ENCODE measurements around the gene MANBA. TPM values are rescaled to one million over a fixed set of nuclear protein-coding genes. Genes with fewer than 3 reads are reported as not detected.
"Not testable (repeated sequence)": the region's sequence is repeated elsewhere in the genome, so short reads cannot be mapped to it uniquely, and the experiment has no call there.

MANBA gene
- total RNA-seq, 2 experiments from 2014 or later: 13.8 to 15.2 TPM

GRCh38 chr4:102709060-102709459 lies 51.7 kb downstream of the MANBA start:
- H3K4me1 Mint-ChIP-seq, H3K27me3 Mint-ChIP-seq, POLR2A ChIA-PET, H3K4me3 Mint-ChIP-seq, DNase-seq, H3K27ac Mint-ChIP-seq, H3K9me3 Mint-ChIP-seq: not testable (repeated sequence)
- peaks cover 20% of the 10 kb centered on the region for H3K36me3 Mint-ChIP-seq (ENCODE audit: low read depth)
- CTCF ChIA-PET: interaction anchor here (1.3 to 1.6 kb wide), 2 partner anchors 14 to 15 kb away, joined by 3 read pairs; no protein-coding TSS in a partner anchor

- ChIA-PET POLR2A (no interaction called here), CTCF (interaction anchor here (1.7 kb wide), 1 partner anchor 23 kb away, joined by 5 read pairs; no protein-coding TSS in a partner anchor)
- Mint-ChIP-seq H3K4me3 (no peak overlapping the region), H3K27me3 (no peaks in the 10 kb centered on the region), H3K27ac (no peak overlapping the region), H3K36me3 (ENCODE audit: low read depth) (peaks cover 21% of the 10 kb centered on the region), H3K9me3 (peaks cover 2% of the 10 kb centered on the region), H3K4me1 (no peaks in the 10 kb centered on the region)
- DNase-seq: no peak
Measured at GRCh38 chr4:102707150-102707549, 53.6 kb downstream of the MANBA start.

GRCh38 chr4:102705391-102705935 lies 55.3 kb downstream of the MANBA start:
- Mint-ChIP-seq H3K27ac (no peak overlapping the region), H3K27me3 (no peaks in the 10 kb centered on the region), H3K4me3 (no peak overlapping the region), H3K4me1 (no peaks in the 10 kb centered on the region), H3K9me3 (peaks cover 2% of the 10 kb centered on the region), H3K36me3 (ENCODE audit: low read depth) (peaks cover 12% of the 10 kb centered on the region)
- ChIA-PET POLR2A (no interaction called here), CTCF (interaction anchor here (0.6 to 0.9 kb wide), 2 partner anchors 223 to 315 kb away, joined by 3 to 4 read pairs; no protein-coding TSS in a partner anchor)
- no peak for DNase-seq

- Mint-ChIP-seq H3K4me1 (no peaks in the 10 kb centered on the region), H3K27me3 (no peaks in the 10 kb centered on the region), H3K36me3 (ENCODE audit: low read depth) (peaks cover 13% of the 10 kb centered on the region), H3K9me3 (no peaks in the 10 kb centered on the region), H3K4me3 (no peak overlapping the region), H3K27ac (no peak overlapping the region)
- ChIA-PET POLR2A (no interaction called here), CTCF (no interaction called here)
- no peak for DNase-seq
Measured at GRCh38 chr4:102696758-102697157, 64.0 kb downstream of the MANBA start.

- H3K4me1 Mint-ChIP-seq: no peaks in the 10 kb centered on the region
- H3K9me3 Mint-ChIP-seq: no peaks in the 10 kb centered on the region
- H3K4me3 Mint-ChIP-seq: no peak overlapping the region
- H3K36me3 Mint-ChIP-seq (ENCODE audit: low read depth): peaks cover 14% of the 10 kb centered on the region
- DNase-seq: no peak
- ChIA-PET CTCF (interaction anchor here (1.3 kb wide), 1 partner anchor 15 kb away, joined by 3 read pairs; no protein-coding TSS in a partner anchor), POLR2A (no interaction called here)
- no peak overlapping the region for H3K27ac Mint-ChIP-seq
- no peaks in the 10 kb centered on the region for H3K27me3 Mint-ChIP-seq
Measured at GRCh38 chr4:102694791-102695190, 66.0 kb downstream of the MANBA start.

GRCh38 chr4:102693861-102694260 lies 66.9 kb downstream of the MANBA start:
- Mint-ChIP-seq H3K4me1 (no peaks in the 10 kb centered on the region), H3K27ac (no peak overlapping the region), H3K4me3 (no peak overlapping the region), H3K36me3 (ENCODE audit: low read depth) (peaks cover 16% of the 10 kb centered on the region), H3K9me3 (no peaks in the 10 kb centered on the region), H3K27me3 (no peaks in the 10 kb centered on the region)
- CTCF ChIA-PET: no interaction called here
- DNase-seq: no peak
- POLR2A ChIA-PET: no interaction called here

- H3K9me3 Mint-ChIP-seq: no peaks in the 10 kb centered on the region
- no peaks in the 10 kb centered on the region for H3K27me3 Mint-ChIP-seq
- POLR2A ChIA-PET: no interaction called here
- peaks cover 16% of the 10 kb centered on the region for H3K36me3 Mint-ChIP-seq (ENCODE audit: low read depth)
- H3K4me3 Mint-ChIP-seq: no peak overlapping the region
- no peaks in the 10 kb centered on the region for H3K4me1 Mint-ChIP-seq
- CTCF ChIA-PET: no interaction called here
- H3K27ac Mint-ChIP-seq: no peak overlapping the region
- no peak for DNase-seq
Measured at GRCh38 chr4:102693262-102693850, 67.4 kb downstream of the MANBA start.

GRCh38 chr4:102692474-102692873 lies 68.3 kb downstream of the MANBA start:
- Mint-ChIP-seq H3K9me3 (no peaks in the 10 kb centered on the region), H3K27me3 (no peaks in the 10 kb centered on the region), H3K4me1 (no peaks in the 10 kb centered on the region), H3K36me3 (ENCODE audit: low read depth) (peaks cover 16% of the 10 kb centered on the region), H3K27ac (no peak overlapping the region), H3K4me3 (no peak overlapping the region)
- no peak for DNase-seq
- ChIA-PET POLR2A (no interaction called here), CTCF (no interaction called here)

- CTCF ChIA-PET: no interaction called here
- Mint-ChIP-seq H3K27ac (no peak overlapping the region), H3K27me3 (no peaks in the 10 kb centered on the region), H3K4me1 (no peaks in the 10 kb centered on the region), H3K4me3 (no peak overlapping the region), H3K36me3 (ENCODE audit: low read depth) (peaks cover 3% of the 10 kb centered on the region), H3K9me3 (no peaks in the 10 kb centered on the region)
- DNase-seq: no peak
- POLR2A ChIA-PET: no interaction called here
Measured at GRCh38 chr4:102687982-102688433, 72.8 kb downstream of the MANBA start.

- Mint-ChIP-seq H3K4me3 (no peak overlapping the region), H3K36me3 (ENCODE audit: low read depth) (peaks cover 3% of the 10 kb centered on the region), H3K27me3 (no peaks in the 10 kb centered on the region), H3K9me3 (no peaks in the 10 kb centered on the region), H3K27ac (no peak overlapping the region), H3K4me1 (no peaks in the 10 kb centered on the region)
- ChIA-PET POLR2A (no interaction called here), CTCF (no interaction called here)
- DNase-seq: no peak
Measured at GRCh38 chr4:102687373-102687981, 73.3 kb downstream of the MANBA start.

GRCh38 chr4:102685768-102686167 lies 75.0 kb downstream of the MANBA start:
- Mint-ChIP-seq H3K36me3 (ENCODE audit: low read depth) (peaks cover 6% of the 10 kb centered on the region), H3K4me3 (no peak overlapping the region), H3K27ac (no peak overlapping the region), H3K27me3 (no peaks in the 10 kb centered on the region), H3K4me1 (no peaks in the 10 kb centered on the region), H3K9me3 (no peaks in the 10 kb centered on the region)
- POLR2A ChIA-PET: no interaction called here
- CTCF ChIA-PET: no interaction called here
- no peak for DNase-seq

GRCh38 chr4:102684610-102685052 lies 76.1 kb downstream of the MANBA start:
- no peak overlapping the region for H3K27ac Mint-ChIP-seq
- H3K9me3 Mint-ChIP-seq: no peaks in the 10 kb centered on the region
- ChIA-PET POLR2A (no interaction called here), CTCF (interaction anchor here (0.6 kb wide), 1 partner anchor 106 kb away, joined by 4 read pairs; no protein-coding TSS in a partner anchor)
- DNase-seq: no peak
- no peaks in the 10 kb centered on the region for H3K4me1 Mint-ChIP-seq
- no peaks in the 10 kb centered on the region for H3K27me3 Mint-ChIP-seq
- H3K4me3 Mint-ChIP-seq: no peak overlapping the region
- H3K36me3 Mint-ChIP-seq (ENCODE audit: low read depth): peaks cover 6% of the 10 kb centered on the region

- no peak for DNase-seq
- H3K36me3 Mint-ChIP-seq (ENCODE audit: low read depth): peaks cover 6% of the 10 kb centered on the region
- no peak overlapping the region for H3K27ac Mint-ChIP-seq
- no peak overlapping the region for H3K4me3 Mint-ChIP-seq
- ChIA-PET POLR2A (no interaction called here), CTCF (interaction anchor here (0.6 kb wide), 1 partner anchor 105 kb away, joined by 4 read pairs; no protein-coding TSS in a partner anchor)
- no peaks in the 10 kb centered on the region for H3K4me1 Mint-ChIP-seq
- no peaks in the 10 kb centered on the region for H3K27me3 Mint-ChIP-seq
- H3K9me3 Mint-ChIP-seq: no peaks in the 10 kb centered on the region
Measured at GRCh38 chr4:102683881-102684609, 76.7 kb downstream of the MANBA start.

Measured in activated CD4-positive, alpha-beta T cell treated with anti-CD3 and anti-CD28 coated beads, Interleukin-2, amount 10 ng/mL, durations not matched to agents 7 days and 5 days (primary cell).